Spinal cord (tissue), 10 donors: Measurements from ENCODE around the gene DCXR. TPM values are rescaled to one million over a fixed set of nuclear protein-coding genes. Genes with fewer than 3 reads are reported as not detected.
"Not testable (repeated sequence)": the region's sequence is repeated elsewhere in the genome, so short reads cannot be mapped to it uniquely, and the experiment has no call there.

Source experiments
- DNase-seq, 6 donors: peaks; one replicate each; pipeline versions ENCODE4 v3.0.0 to v3.0.0-alpha.2; 2013 to 2015; ENCODE audit warnings: low spot score in 6 of 6, low read depth in 4 of 6
- H3K27ac ChIP-seq: one replicate; pipeline ENCODE4 v1.5.1; 2013; ENCODE audit warnings: low read depth, low read length, control low read depth
- H3K27me3 ChIP-seq: one replicate; pipeline ENCODE4 v1.6.1; 2013; ENCODE audit warnings: low read length; ENCODE audit not compliant: control insufficient read depth, insufficient read depth
- H3K36me3 ChIP-seq: one replicate; pipeline ENCODE4 v1.6.1; 2013; ENCODE audit warnings: low read length; ENCODE audit not compliant: control insufficient read depth, insufficient read depth
- H3K4me1 ChIP-seq: one replicate; pipeline ENCODE4 v1.6.1; 2013; ENCODE audit warnings: low read length; ENCODE audit not compliant: control insufficient read depth, insufficient read depth
- H3K4me3 ChIP-seq: one replicate; pipeline ENCODE4 v1.5.1; 2013; ENCODE audit warnings: low read depth, low read length, control low read depth
- H3K9me3 ChIP-seq: one replicate; pipeline ENCODE4 v1.6.1; 2013; ENCODE audit warnings: low read length; ENCODE audit not compliant: control insufficient read depth, insufficient read depth
- WGBS: methylation state at CpG from one replicate; pipeline ENCODE4 v1.1.5; 2013; ENCODE audit warnings: missing lambda C conversion rate; ENCODE audit not compliant: insufficient coverage; 5-methylcytosine and 5-hydroxymethylcytosine counted together
- polyA plus RNA-seq, 2 donors: library from polyadenylated mRNA; unstranded; fragments of 120-200 nt; gene quantifications; one replicate each; pipeline ENCODE4 v1.2.1, GENCODE V29; 2013; ENCODE audit not compliant: insufficient read length in 2 of 2
- total RNA-seq, 2 donors: library from RNA; depleted of rRNA in 1 of 2; stranded (reverse); fragments of 120-200 nt in 1 of 2; fragments of >200 nt in 1 of 2; gene quantifications; one replicate each; pipeline versions ENCODE4 v1.2.3 to v1.2.4, GENCODE V29; 2013 to 2014
- donor health status: healthy.

Gene DCXR
- total and polyA plus RNA-seq, 4 donors = 44.3 to 145 (median 119) TPM

DNA sequence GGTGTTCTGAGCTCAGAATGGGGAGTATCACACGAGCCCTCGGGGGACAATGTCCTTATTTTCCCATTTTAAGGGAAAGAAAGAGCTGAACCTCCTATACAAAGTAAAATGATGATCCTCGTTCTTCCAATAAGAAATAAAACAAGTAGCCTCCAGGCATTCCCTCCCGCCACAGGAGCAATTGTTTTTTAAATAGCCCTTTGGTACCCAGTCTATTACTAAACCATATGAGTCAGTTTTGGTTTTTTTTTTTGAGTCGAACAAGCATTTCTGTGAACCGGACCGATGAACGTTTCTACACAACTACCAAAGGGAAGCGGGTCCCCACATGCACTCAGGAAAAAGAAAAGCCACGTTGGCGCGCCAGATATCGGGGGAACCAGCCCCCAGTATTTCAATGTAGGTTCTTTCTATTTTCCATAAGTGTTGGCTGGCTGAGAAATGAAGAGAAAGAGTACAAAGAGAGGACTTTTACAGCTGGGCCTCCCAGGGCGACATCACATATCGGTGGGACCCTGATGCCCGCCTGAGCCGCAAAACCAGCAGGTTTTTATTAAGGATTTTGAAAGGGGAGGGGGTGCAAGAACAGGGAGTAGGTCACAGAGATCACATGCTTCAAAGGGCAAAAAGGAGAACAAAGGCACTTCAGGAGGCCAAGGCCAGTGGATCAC is 3.8 kb upstream of the DCXR start:
- H3K27ac ChIP-seq = no peak overlapping the region
- H3K36me3 ChIP-seq = peaks cover 10% of the 10 kb centered on the region
- peaks cover 16% of the 10 kb centered on the region for H3K4me1 ChIP-seq
- no peak overlapping the region for H3K4me3 ChIP-seq
- H3K9me3 ChIP-seq = no peaks in the 10 kb centered on the region
- WGBS = 70% methylated on average over 6 of the region's 17 CpGs
- H3K27me3 ChIP-seq = no peaks in the 10 kb centered on the region
- no peak for DNase-seq

GRCh38 chr17:82039695-82040299 is 2.3 kb upstream of the DCXR start:
- peaks cover 25% of the 10 kb centered on the region for H3K4me1 ChIP-seq
- H3K27me3 ChIP-seq = no peaks in the 10 kb centered on the region
- H3K4me3 ChIP-seq = no peak overlapping the region
- DNase-seq = no peak
- H3K27ac ChIP-seq = no peak overlapping the region
- H3K9me3 ChIP-seq = no peaks in the 10 kb centered on the region
- peaks cover 16% of the 10 kb centered on the region for H3K36me3 ChIP-seq
- 92% methylated on average over 8 of the region's 8 CpGs for WGBS

DNA sequence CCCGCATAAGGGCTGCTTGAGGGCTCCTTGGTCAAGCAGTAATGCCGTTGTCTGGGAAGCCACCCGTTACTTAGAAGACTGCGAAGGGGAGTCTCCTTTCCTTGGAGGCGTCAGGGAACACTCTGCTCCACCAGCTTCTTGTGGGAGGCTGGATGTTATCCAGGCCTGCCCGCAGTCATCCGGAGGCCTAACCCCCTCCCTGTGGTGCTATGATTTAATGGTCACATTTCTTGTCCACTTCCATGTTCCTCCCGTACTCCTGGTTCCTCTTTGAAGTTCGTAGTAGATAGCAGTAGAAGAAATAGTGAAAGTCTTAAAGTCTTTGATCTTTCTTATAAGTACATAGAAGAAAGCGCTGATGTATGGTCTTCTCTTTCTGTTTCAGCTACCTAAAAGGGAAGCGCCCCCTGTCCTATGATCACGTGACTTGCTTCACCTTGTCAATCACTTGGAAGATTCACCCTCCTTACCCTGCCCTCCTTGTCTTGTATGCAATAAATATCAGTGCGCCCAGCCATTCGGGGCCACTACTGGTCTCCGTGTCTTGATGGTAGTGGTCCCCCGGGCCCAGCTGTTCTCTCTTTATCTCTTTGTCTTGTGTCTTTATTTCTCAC is 1.4 kb upstream of the DCXR start:
- H3K27me3 ChIP-seq, H3K4me3 ChIP-seq, H3K27ac ChIP-seq, H3K9me3 ChIP-seq, DNase-seq: not testable (repeated sequence)
- H3K36me3 ChIP-seq = peaks cover 25% of the 10 kb centered on the region
- 91% methylated on average over 6 of the region's 16 CpGs for WGBS
- H3K4me1 ChIP-seq = peaks cover 31% of the 10 kb centered on the region

DNA sequence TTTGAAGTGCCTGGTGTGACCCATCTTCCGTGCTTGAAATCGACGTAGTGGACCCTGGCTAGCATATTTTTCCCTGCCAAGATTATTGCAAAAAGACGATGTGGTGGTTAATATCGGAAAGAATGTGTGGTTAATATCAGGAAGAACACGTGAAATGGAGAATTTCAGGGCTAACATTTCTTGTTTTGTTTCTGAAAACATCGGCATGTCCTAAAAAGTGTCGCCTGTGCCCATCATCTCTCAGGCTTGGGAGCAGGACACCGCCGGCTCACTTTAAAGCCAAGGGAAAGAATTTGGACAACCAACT is 345 bp upstream of the DCXR start:
- peak overlapping the region; percentile 50 for H3K4me3 ChIP-seq
- no peaks in the 10 kb centered on the region for H3K9me3 ChIP-seq
- no peak for DNase-seq
- H3K36me3 ChIP-seq = peaks cover 35% of the 10 kb centered on the region
- H3K27me3 ChIP-seq = no peaks in the 10 kb centered on the region
- WGBS = 17% methylated on average over 9 of the region's 10 CpGs
- peaks cover 38% of the 10 kb centered on the region for H3K4me1 ChIP-seq
- peak overlapping the region; percentile 84 for H3K27ac ChIP-seq

- Histone ChIP-seq H3K36me3 (peaks cover 42% of the 10 kb centered on the region), H3K27me3 (no peaks in the 10 kb centered on the region), H3K4me3 (peak overlapping the region; percentile 65), H3K4me1 (peaks cover 49% of the 10 kb centered on the region), H3K9me3 (no peaks in the 10 kb centered on the region), H3K27ac (peak overlapping the region; percentile 84)
- DNase-seq = no peak
- WGBS = 38% methylated on average over 23 of the region's 23 CpGs
These were observed 834 bp downstream of the DCXR start for GRCh38 chr17:82036634-82037091.

GRCh38 chr17:82035956-82036633 is 1.4 kb downstream of the DCXR start:
- Histone ChIP-seq H3K27ac (peak overlapping the region; percentile 84), H3K9me3 (no peaks in the 10 kb centered on the region), H3K4me3 (peak overlapping the region; percentile 65), H3K4me1 (peaks cover 50% of the 10 kb centered on the region), H3K36me3 (peaks cover 42% of the 10 kb centered on the region), H3K27me3 (no peaks in the 10 kb centered on the region)
- 83% methylated on average over 18 of the region's 20 CpGs for WGBS
- no peak for DNase-seq

DNA sequence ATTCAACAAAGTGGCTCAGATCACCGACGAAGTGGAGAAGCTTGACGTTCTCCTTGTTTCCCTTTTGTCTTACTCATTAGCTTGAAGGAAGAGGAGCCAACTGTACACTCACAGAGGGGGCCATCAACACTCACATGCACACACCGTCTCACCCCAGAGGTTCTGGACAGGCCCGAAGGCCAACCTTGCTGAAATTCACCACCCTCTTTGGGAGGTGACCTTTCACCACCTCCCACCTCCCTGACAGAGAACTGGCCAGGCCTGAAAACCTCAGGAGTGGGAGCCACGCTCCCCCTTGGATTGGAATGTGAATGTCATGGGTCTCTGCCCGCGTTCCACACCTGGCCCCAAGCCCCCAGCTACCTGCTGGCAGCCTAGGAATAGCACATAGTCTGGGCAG is 2.0 kb downstream of the DCXR start:
- H3K36me3 ChIP-seq = peaks cover 42% of the 10 kb centered on the region
- no peaks in the 10 kb centered on the region for H3K27me3 ChIP-seq
- H3K9me3 ChIP-seq = no peaks in the 10 kb centered on the region
- 80% methylated on average over 5 of the region's 8 CpGs for WGBS
- DNase-seq = no peak
- no peak overlapping the region for H3K4me3 ChIP-seq
- H3K4me1 ChIP-seq = peaks cover 56% of the 10 kb centered on the region
- no peak overlapping the region for H3K27ac ChIP-seq

GRCh38 chr17:82034371-82035011 is 3.0 kb downstream of the DCXR start:
- H3K4me3 ChIP-seq = no peak overlapping the region
- DNase-seq = no peak
- peaks cover 51% of the 10 kb centered on the region for H3K36me3 ChIP-seq
- no peak overlapping the region for H3K27ac ChIP-seq
- H3K27me3 ChIP-seq = no peaks in the 10 kb centered on the region
- peaks cover 66% of the 10 kb centered on the region for H3K4me1 ChIP-seq
- 81% methylated on average over 17 of the region's 23 CpGs for WGBS
- H3K9me3 ChIP-seq = no peaks in the 10 kb centered on the region

DNA sequence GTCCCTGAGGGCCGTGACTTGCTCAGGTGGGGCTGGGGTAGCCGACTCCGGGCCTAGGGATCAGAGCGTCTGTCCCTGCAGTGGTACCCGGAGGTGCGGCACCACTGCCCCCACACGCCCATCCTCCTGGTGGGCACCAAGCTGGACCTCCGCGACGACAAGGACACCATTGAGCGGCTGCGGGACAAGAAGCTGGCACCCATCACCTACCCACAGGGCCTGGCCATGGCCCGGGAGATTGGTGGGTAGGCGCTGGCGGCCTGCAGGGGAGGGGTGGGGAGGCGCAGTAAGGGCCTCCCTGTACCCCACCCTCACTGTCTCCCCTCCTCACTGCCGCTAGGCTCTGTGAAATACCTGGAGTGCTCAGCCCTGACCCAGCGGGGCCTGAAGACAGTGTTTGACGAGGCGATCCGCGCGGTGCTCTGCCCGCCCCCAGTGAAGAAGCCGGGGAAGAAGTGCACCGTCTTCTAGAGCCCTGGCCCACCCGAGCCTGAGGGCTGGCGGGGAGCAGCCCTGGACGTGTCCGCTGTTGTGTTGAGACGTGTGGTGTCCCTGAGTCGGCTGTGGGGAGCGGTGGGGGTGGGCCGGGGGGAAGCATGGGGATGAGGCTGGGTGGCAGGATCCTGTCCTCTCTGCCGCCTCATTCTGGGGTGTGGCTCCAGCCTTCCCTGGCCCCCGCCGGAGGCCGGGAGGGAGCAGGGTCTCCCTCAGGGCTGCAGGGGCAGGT is 4.0 kb downstream of the DCXR start:
- Histone ChIP-seq H3K27me3 (no peaks in the 10 kb centered on the region), H3K4me1 (peaks cover 69% of the 10 kb centered on the region), H3K9me3 (no peaks in the 10 kb centered on the region), H3K4me3 (no peak overlapping the region), H3K36me3 (peaks cover 61% of the 10 kb centered on the region), H3K27ac (no peak overlapping the region)
- no peak for DNase-seq
- WGBS = 88% methylated on average over 24 of the region's 38 CpGs
